SU-DHL-6 (cell line): Measurements from ENCODE around the gene CCDC169.

Experiments used
- H2AFZ ChIP-seq: fragments of 200-600 bp; sonication (generic); 2 replicates; pipeline ENCODE4 v1.6.1; 2014; ENCODE audit warnings: low read depth, mild to moderate bottlenecking, moderate library complexity, mixed read lengths, antibody characterized with exemption, low read length; ENCODE audit not compliant: severe bottlenecking
- H3F3A ChIP-seq: fragments of 200-600 bp; shearing (Covaris generic); 2 replicates; pipeline ENCODE4 v1.6.0; 2016; ENCODE audit warnings: antibody characterized with exemption, mild to moderate bottlenecking; ENCODE audit not compliant: insufficient read depth
- H3K27ac ChIP-seq: fragments of 200-600 bp; sonication (generic); 2 replicates; pipeline ENCODE4 v1.5.1; 2016; ENCODE audit warnings: low read depth, mild to moderate bottlenecking, low read length, moderate library complexity, mixed read lengths
- H3K27me3 ChIP-seq: fragments of 200-600 bp; sonication (generic), shearing (Covaris generic); 2 replicates; pipeline ENCODE4 v1.6.0; 2014; ENCODE audit warnings: mild to moderate bottlenecking, low read length
- H3K36me3 ChIP-seq: fragments of 200-600 bp; sonication (generic); 2 replicates; pipeline ENCODE4 v1.6.1; 2014; ENCODE audit warnings: mild to moderate bottlenecking, low read length, mixed read lengths
- H3K4me2 ChIP-seq: fragments of 300-600, 200-600 bp; shearing (Covaris generic), sonication (generic); 2 replicates; pipeline ENCODE4 v1.6.0; 2014; ENCODE audit warnings: low read length, low read depth, mild to moderate bottlenecking; ENCODE audit not compliant: poor library complexity, severe bottlenecking
- H3K4me3 ChIP-seq: fragments of 200-600 bp; sonication (generic); 2 replicates; pipeline ENCODE4 v1.5.1; 2014; ENCODE audit warnings: antibody characterized with exemption, low read length, mild to moderate bottlenecking, mixed read lengths; ENCODE audit not compliant: insufficient read depth, poor library complexity, severe bottlenecking
- H3K79me2 ChIP-seq: fragments of 200-600 bp; sonication (generic); 2 replicates; pipeline ENCODE4 v1.6.1; 2014; ENCODE audit warnings: mild to moderate bottlenecking, low read length, moderate library complexity; ENCODE audit not compliant: insufficient read depth
- H3K9ac ChIP-seq: fragments of 200-600 bp; sonication (generic); 2 replicates; pipeline ENCODE4 v1.7.0; 2014; ENCODE audit warnings: mild to moderate bottlenecking, low read length
- H3K9me2 ChIP-seq: fragments of 200-600 bp; sonication (generic); replicated peaks from 2 replicates; pipeline ENCODE4 v1.6.1; 2014; ENCODE audit warnings: low read length; ENCODE audit not compliant: insufficient read depth
- H3K9me3 ChIP-seq: fragments of 200-600 bp; sonication (generic); 2 replicates; pipeline ENCODE4 v1.6.1; 2014; ENCODE audit warnings: low read length, mixed read lengths; ENCODE audit not compliant: insufficient read depth
- H4K20me1 ChIP-seq: fragments of 200-600 bp; sonication (generic); 2 replicates; pipeline ENCODE4 v1.6.1; 2014; ENCODE audit warnings: low read depth, mild to moderate bottlenecking, antibody characterized with exemption, low read length, moderate library complexity, mixed read lengths
- EZH2phosphoT487 ChIP-seq: fragments of 200-600 bp; sonication (generic), shearing (Covaris generic); conservative IDR thresholded peaks from 2 replicates; pipeline ENCODE4 v1.6.1; 2018; ENCODE audit warnings: mild to moderate bottlenecking, antibody characterized with exemption, low read length, moderate library complexity, mixed read lengths
- TF ChIP-seq, protein P1 (sequence below): fragments of 200-600 bp; sonication (generic); IDR thresholded peaks from one replicate; pipeline ENCODE4 v1.5.1; 2017; ENCODE audit warnings: antibody characterized with exemption, mild to moderate bottlenecking, low read length, moderate library complexity; ENCODE audit not compliant: insufficient read depth, poor library complexity, severe bottlenecking

CCDC169 gene

DNA sequence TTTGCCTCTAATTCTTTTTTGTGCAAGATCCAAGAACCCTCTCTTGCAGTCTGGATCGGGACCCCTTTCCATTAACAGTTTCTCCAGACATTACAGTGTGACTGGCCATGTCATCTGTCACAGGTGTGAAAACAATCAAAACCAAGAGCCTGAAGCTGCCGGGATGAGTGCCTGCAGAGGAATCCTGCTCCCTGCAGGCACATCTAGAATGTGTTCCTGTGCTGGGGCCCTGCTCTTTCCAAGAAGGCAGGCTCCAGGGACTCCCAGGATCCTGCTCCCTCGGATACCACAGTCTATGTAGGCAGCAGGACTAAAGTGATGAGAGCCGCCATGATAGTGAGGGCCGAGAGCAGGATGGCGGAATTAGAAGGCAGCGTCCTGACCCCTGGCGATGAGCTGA lies 38.8 kb downstream of the CCDC169 start:
- no peaks in the 10 kb centered on the region for H3K27me3 ChIP-seq
- no peak overlapping the region for H3K4me3 ChIP-seq
- no peak overlapping the region for H3K4me2 ChIP-seq
- H3K9me2 ChIP-seq = no peaks in the 10 kb centered on the region
- no peak for TF ChIP-seq EZH2phosphoT487
- TF ChIP-seq, protein P1, sequence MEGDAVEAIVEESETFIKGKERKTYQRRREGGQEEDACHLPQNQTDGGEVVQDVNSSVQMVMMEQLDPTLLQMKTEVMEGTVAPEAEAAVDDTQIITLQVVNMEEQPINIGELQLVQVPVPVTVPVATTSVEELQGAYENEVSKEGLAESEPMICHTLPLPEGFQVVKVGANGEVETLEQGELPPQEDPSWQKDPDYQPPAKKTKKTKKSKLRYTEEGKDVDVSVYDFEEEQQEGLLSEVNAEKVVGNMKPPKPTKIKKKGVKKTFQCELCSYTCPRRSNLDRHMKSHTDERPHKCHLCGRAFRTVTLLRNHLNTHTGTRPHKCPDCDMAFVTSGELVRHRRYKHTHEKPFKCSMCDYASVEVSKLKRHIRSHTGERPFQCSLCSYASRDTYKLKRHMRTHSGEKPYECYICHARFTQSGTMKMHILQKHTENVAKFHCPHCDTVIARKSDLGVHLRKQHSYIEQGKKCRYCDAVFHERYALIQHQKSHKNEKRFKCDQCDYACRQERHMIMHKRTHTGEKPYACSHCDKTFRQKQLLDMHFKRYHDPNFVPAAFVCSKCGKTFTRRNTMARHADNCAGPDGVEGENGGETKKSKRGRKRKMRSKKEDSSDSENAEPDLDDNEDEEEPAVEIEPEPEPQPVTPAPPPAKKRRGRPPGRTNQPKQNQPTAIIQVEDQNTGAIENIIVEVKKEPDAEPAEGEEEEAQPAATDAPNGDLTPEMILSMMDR = no peak
- H3K36me3 ChIP-seq = no peaks in the 10 kb centered on the region
- H3K27ac ChIP-seq = no peak overlapping the region
- H4K20me1 ChIP-seq = no peaks in the 10 kb centered on the region
- no peaks in the 10 kb centered on the region for H3K79me2 ChIP-seq
- H2AFZ ChIP-seq = no peak overlapping the region
- no peaks in the 10 kb centered on the region for H3K9me3 ChIP-seq
- H3K9ac ChIP-seq = no peak overlapping the region
- H3F3A ChIP-seq = no peaks in the 10 kb centered on the region

DNA sequence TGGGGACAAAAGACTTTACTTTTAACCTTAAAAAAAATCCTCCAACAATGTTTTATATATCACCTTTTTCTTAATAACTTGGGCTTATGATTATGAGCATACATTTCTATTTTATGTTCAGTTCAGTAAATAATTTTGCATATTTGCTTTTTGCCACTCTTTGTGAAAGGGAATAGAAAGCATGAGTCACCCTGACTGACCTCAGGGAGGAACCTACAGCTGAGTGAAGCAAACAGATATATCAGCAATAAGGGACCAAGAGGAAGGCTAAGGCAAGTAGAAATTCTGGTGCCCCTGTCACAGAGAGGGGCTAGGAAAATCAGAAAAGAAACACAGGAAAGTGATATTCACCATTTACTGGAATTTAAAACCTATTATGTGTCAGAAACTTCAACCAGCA lies 46.1 kb downstream of the CCDC169 start:
- no peak for TF ChIP-seq EZH2phosphoT487
- TF ChIP-seq, protein P1 = no peak
- H3K9ac ChIP-seq = no peak overlapping the region
- no peak overlapping the region for H3K4me2 ChIP-seq
- H3K9me2 ChIP-seq = no peaks in the 10 kb centered on the region
- no peaks in the 10 kb centered on the region for H3K9me3 ChIP-seq
- H3F3A ChIP-seq = no peaks in the 10 kb centered on the region
- no peak overlapping the region for H2AFZ ChIP-seq
- H4K20me1 ChIP-seq = no peaks in the 10 kb centered on the region
- H3K27ac ChIP-seq = no peak overlapping the region
- H3K4me3 ChIP-seq = no peak overlapping the region
- H3K79me2 ChIP-seq = no peaks in the 10 kb centered on the region
- no peaks in the 10 kb centered on the region for H3K36me3 ChIP-seq
- no peaks in the 10 kb centered on the region for H3K27me3 ChIP-seq

DNA sequence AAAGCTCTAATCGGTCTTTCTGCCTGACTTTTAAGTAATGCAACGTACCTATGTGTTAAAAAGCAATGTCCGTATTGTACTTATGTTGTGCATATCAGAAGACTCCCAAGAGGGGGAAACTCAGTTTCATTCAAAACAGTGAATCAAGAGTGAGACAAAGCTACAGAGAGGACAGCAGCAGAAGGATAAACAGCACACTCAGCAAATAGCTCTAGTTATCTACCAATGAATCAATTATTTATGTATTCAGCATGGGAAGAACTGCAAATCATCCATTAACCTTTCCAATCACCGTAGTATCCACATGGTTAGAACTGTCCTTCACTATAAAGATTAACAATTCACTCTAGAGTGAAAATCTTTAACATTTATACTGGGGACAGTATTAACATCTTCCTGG lies 46.6 kb downstream of the CCDC169 start:
- Histone ChIP-seq H3K27me3 (no peaks in the 10 kb centered on the region), H3K79me2 (no peaks in the 10 kb centered on the region), H2AFZ (no peak overlapping the region), H3K36me3 (no peaks in the 10 kb centered on the region), H3K9me2 (no peaks in the 10 kb centered on the region), H3K9me3 (no peaks in the 10 kb centered on the region), H3K27ac (no peak overlapping the region), H3K4me2 (no peak overlapping the region), H4K20me1 (no peaks in the 10 kb centered on the region), H3K4me3 (no peak overlapping the region), H3K9ac (no peak overlapping the region), H3F3A (no peaks in the 10 kb centered on the region)
- TF ChIP-seq, protein P1 = no peak
- TF ChIP-seq EZH2phosphoT487 = no peak
